Stromal cell of bone marrow (primary cell): ENCODE results near the gene FAM118A.
"Not testable (repeated sequence)": the region's sequence is repeated elsewhere in the genome, so short reads cannot be mapped to it uniquely, and the experiment has no call there.

Source experiments
- DNase-seq: peaks from one replicate; pipeline ENCODE4 v3.0.0-alpha.2; 2012; ENCODE audit warnings: low read depth

The FAM118A gene

DNA sequence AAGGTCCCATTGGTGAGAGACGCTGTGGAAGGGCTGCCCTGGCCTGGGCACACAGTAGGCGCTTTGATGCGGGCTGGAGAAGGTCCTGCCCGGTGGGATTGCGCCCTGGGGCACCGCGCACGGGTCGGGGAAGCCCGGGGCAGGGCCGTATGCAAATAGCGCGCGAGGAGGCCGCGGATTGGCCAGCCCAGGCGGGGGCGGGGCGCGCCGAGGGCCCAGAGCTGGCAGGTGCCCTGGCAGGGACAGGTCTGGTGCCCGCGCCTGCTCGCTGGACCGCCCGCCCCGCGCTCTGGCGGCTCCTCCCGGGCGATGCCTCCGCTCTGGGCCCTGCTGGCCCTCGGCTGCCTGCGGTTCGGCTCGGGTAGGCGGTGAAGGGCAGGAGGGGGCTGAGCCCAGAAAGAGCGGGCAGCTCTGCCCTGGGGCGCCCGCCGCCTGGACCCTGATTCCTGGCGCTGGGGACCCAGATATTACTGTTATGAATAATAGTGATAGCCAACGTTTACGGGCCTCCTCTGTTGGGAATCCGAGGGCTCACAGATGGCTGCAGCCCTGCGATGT lies 24.9 kb upstream of the FAM118A start, which contains the start of gene UPK3A:
UPK3A (plus strand) TSS at position 245 of the 558 bp plus-strand sequence; CDS start at position 310, 65 bp downstream.
- DNase-seq = no peak

DNA sequence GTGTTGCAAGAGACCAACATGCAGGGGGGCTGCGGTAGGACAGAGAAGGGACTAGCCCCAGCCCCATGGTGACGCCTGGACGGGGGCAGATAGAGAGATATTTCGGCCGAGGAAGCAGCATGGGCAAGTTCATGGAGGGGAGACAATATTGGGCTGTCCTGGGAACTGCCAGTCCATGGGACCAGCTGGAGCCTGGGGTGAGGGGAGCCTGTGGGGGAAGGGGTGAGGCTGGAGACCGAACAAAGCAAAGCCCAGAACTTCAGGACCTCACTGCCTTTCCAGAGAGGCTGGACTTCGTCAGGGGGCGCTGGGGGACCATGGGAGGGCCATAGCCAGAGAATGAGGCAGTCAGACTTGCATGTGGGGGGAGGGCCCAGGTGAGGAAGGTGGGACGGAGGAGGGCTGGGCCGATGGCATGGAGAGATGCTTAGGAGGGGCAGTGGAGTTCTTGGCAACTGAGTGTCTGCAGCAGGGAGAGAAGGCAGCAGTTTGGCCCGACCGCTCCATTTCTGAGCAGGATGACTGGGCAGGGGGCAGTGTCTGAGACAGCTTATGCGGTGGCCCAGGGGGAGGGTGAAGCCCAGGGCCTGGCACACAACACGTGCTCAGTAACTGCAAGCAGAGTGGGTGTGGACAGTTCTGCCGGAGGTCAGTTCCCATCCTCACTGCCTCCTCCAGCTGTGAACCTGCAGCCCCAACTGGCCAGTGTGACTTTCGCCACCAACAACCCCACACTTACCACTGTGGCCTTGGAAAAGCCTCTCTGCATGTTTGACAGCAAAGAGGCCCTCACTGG lies 24.3 kb upstream of the FAM118A start:
- no peak for DNase-seq

DNA sequence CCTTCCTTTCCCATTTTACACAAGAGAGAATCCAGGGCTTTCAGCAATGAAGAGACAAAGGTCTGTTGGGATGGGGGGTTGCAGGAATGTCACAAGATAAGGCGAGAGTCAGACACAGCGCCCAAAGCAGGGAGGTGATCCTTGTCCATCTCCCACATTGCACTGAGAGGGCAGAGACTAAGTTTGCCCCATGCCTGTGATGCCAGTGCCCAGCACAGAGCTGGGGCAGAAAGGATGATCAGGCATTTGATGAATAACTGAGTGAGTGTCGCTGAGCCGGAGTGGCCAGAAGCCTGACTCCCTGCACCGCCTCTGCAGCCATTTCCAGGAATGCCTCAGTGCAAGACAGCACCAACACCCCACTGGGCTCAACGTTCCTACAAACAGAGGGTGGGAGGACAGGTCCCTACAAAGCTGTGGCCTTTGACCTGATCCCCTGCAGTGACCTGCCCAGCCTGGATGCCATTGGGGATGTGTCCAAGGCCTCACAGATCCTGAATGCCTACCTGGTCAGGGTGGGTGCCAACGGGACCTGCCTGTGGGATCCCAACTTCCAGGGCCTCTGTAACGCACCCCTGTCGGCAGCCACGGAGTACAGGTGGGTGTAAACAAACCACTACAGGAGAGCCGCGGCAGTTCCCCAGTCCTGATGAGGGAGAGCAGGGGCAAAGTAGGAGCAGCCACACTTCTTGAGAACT lies 22.7 kb upstream of the FAM118A start:
- no peak for DNase-seq

DNA sequence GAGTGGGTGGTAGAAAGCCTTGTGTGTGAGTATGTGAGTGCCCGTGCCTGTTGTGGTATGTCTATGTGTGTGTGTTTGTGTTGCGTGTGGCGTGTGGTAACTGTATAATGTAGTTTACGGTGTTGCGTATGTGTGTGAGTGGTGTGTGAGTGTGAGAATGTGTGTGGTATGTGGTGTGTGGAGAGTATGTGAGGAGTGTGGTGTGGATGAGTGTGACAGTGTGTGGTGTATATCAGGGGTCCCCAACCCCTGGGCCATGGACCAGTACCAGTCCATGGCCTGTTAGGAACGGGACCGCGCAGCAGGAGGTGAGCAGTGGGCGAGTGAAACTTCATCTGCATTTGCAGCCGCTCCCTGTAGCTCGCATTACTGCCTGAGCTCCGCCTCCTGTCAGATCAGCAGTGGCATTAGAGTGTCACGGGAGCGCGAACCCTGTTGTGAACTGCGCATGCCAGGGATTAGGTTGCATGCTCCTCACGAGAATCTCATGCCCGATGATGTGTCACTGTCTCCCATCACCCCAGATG lies 19.3 kb upstream of the FAM118A start:
- DNase-seq = peak; percentile 73

DNA sequence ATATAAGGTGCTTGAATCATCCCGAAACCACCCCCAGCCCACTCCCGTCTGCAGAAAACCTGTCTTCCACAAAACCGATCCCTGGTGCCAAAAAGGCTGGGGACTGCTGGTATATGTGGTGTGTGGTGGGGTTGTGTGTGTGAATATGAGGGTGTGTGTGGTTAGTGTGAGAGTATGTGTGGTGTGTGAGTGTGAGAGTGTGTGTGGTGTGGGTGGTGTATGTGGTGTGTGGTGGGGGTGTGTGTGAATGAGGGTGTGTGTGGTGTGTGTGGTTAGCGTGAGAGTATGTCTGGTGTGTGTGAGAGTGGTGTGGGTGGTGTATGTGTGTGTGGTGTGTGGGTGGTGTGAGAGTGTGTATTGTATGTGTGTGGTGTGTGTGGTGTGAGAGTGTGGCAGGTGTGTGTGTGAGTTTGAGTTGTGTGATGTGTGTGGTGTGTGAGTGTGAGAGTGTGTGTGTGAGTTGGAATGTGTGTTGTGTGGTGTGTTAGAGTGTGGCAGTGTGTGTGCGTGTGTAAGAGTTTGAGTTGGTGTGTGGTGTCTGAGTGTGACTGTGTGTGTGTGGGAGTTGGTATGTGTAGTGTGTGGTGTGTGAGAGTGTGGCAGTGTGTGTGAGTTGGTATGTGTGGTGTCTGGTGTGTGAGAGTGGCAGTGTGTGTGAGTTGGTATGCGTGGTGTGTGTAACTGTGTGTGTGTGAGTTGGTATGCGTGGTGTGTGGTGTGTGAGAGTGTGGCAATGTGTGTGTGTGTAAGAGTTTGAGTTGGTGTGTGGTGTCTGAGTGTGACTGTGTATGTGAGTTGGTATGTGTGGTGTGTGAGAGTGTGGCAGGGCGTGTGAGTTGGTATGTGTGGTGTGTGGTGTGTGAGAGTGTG lies 18.4 kb upstream of the FAM118A start:
- DNase-seq = no peak

DNA sequence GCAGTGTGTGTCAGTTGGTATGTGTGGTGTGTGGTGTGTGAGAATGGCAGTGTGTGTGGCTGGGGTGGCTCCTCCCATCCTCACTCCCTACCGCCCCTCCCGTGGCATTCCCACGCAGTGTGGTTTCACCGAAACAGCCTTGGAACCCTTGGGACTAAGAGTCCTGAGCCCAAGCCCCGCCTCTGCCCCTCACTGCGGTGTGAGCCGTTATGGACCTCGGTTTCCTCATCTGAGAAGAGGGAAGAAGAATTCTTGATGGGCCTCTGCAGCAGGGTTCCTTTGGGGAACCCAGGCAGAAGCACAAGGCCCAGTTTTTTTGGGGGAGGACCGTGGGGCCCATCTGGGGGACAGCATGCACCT lies 17.8 kb upstream of the FAM118A start:
- DNase-seq = no peak

DNA sequence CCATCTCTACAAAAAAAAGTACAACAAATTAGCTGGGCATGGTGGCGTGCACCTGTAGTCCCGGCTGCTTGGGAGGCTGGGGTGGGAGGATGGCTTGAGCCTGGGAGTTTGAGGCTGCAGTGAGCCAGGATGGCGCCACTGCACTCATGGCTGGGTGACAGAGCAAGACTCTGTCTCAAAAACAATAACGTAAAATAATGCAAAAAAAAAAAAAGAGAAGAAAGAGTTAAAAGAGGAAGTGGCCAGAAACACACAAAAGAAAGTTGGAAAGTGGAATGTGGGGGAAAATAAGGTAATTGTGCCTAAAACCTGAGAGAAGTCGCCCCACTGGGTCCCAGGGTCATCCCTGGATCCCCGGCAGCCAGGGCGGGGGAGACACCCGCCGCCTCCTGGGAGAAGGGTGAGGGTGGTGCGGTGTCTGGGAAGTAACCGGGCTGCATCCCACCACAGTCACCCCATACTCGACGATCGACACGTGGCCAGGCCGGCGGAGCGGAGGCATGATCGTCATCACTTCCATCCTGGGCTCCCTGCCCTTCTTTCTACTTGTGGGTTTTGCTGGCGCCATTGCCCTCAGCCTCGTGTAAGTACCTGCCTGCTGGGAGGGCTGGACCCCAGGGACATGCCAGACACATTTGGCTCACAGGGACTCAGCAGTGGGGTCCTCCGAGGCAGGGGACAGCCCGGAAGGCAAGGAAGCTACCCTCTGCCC lies 16.8 kb upstream of the FAM118A start:
- no peak for DNase-seq

DNA sequence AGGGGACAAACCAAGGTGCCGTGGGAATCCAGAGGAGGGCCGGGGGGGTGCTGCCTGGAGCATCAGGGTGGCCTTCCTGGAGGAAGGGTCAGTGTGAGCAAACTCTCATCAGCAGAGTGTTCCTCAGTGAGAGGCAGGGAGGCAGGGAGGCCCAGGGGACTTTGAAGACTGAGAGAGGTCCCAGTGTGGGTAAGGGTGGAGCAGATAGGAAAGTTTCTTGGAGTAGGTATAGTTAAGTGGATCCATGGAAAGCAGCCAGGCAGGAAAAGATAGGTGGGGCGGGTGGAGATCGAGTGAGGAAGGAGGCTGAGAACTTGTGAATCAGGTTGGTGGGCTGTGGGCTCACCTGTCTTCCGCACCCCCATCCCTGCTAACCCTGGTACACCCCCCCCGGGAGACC lies 15.7 kb upstream of the FAM118A start:
- DNase-seq = no peak

DNA sequence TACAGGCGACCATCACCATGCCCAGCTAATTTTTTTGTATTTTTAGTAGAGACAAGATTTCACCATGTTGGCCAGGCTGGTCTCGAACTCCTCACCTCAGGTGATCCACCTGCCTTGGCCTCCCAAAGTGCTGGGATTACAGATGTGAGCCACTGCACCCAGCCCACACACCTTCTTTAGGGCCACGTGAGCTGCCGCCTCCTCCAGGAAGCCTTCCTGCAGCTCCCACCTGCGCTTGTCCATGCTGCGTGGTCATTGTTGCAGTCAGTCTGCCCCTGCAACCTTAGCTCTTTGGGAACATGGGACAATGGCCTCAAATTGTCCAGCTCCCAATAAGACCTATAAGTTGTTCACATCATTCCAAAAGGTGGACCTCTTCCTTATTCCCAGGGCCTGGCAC lies 14.7 kb upstream of the FAM118A start:
- not testable (repeated sequence) for DNase-seq

DNA sequence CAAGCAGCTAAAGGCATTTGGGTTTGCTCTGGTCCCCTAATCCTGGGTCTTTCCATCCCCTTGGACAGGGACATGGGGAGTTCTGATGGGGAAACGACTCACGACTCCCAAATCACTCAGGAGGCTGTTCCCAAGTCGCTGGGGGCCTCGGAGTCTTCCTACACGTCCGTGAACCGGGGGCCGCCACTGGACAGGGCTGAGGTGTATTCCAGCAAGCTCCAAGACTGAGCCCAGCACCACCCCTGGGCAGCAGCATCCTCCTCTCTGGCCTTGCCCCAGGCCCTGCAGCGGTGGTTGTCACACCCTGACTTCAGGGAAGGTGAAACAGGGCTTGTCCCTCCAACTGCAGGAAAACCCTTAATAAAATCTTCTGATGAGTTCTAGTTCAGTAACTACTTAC lies 14.2 kb upstream of the FAM118A start:
- no peak for DNase-seq

DNA sequence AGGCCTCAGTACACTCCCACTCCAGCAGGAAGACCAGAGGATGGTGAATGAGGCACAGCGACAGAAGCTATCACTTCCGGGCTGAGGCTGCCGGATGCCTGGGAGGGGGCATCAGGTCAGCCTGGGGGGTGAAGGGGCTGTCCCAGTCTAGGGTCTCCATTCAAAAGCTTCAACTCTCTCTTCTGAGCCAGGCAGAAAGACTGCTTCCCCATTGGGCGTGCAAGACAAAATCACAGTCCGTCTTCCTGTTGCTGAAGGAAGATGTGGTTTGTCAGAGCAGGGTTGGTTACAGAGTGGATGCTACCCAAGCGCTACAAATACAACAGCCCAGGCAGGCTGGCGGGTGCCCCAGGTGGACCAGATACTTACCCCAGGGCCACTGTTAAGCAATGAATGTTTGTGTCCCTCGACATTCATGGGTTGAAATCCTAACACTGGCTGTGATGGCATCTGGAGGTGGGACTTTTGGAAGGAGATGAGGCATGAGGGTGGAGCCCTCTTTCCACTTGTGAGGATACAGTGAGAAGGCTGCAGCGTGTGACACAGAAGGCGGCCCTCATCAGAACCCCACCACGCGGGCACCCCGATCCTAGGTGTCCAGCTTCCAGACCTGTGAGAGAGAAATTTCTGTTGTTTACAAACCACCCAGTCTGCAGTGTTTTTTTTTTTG lies 13.0 kb upstream of the FAM118A start:
- DNase-seq = no peak

DNA sequence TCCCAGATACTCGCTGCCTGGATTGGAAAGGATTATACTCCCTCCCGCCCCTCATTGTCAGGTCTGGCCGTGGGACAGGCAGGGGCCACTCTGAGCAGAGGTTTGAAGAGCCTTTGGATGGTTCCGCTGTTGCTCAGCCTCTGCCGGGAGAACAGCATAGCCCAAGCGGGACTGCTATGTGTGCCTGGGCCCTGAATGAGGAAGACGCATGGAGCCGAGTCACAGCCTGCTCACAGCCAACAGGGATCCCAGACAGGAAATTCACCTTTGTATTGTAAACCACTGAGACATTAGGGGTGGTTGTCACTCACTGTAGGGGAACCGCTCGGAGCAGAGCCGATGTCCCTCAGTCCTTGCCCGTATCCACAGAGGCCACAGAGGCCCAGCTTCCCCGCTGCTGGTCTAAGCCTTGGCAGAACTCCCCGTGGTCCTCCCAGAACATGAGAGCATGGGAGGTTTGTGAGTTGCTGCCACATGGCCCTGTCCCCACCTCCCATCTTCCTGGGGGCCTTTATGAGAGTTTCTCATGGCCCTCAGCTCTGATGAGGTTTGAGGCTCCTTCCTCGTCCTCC lies 10.7 kb upstream of the FAM118A start:
- DNase-seq = no peak

DNA sequence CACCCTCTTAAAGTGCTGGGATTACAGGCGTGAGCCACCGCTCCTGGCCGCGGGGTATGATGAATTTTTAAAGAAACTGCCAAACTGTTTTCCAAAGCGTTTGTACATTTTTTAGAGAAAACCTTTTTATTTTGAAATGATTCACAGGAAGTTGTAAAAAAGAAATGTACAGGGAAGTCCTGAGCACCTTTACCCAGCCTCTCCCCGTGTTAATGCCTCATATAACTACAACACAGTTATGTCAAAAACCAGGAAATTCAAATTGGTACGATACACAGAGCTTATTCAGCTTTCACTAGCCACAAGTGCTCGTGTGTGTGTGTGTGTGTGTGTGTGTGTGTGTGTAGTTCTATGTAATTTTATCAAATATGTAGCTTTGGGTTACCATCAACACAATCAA lies 7.0 kb upstream of the FAM118A start:
- DNase-seq = no peak

DNA sequence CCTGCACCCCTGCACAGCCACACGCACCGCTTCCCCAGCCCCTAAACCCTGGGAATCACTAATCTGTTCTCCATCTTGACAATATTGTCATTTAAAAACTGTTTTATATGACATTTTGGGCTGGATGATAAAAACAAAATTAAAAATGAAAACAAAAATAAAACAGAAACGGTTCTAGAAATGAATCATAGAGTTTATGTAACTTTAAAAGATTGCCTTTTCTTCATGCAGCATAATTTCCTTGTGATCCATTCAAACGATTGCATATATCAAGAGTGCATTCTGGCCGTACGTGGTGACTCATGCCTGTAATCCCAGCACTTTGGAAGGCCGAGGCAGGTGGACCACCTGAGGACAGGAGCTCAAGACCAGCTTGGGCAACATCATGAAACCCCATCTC lies 6.6 kb upstream of the FAM118A start:
- DNase-seq = no peak

DNA sequence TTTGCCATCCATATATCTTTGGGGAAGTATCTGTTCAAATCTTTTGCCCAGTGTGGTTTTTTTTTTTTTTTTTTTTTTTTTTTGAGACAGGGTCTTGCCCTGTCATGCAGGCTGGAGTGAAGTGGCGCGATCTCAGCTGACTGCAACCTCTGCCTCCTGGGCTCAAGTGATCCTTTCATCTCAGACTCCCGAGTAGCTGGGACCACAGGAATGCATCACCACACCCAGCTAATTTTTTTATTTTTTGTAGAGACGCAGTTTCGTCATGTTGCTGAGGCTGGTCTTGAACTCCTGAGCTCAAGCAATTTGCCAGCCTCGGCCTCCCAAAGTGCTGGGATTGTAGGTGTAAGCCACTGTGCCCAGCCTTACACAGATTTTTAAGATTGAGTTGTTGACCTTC lies 4.8 kb upstream of the FAM118A start:
- DNase-seq = no peak

DNA sequence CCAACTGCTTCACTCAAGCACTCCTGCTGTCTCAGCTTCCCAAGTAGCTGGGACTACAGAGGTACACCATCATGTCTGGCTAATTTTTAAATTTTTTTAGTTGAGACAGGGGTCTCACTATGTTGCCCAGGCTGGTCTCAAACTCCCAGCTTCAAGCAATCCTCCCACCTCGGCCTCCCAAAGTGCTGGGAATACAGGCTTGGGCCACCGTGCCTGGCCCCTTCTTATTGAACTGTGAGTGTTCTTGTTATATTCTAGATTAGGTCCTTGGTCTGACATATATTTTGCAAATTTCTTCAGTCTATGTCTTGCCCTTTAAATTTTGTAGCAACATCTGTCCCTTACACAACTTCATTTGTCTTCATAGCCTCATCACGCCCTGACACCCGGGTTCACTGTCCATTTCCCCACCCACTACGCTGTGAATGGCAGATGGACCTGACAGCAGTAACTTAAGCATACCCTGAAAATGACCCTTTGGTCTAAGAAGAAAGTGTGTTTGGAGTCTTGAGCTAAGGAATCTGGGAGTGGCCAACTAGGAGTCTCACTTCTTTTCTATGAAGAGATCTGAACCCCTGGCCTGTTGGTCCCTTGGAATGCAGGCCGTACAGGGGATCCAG lies 4.2 kb upstream of the FAM118A start:
- no peak for DNase-seq

DNA sequence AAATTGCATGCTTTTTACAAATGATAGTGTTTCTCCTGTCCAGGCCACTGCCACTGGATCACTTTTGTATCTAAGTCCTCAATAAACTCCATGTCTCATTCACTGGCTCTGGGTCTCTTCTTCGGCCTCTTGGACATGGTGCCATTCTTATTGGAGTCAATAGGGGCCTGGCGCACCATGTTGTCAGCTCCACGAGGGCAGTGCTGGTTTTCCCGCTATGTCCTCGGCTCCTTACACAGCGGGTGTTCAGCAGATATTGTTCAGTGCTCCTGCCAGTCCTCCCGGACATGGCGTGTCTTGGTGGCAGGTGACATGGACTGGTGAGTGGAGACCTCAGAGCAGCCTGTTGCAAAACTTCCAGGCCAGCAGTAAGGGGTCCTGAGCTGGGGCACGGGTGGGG lies 3.6 kb upstream of the FAM118A start:
- no peak for DNase-seq

DNA sequence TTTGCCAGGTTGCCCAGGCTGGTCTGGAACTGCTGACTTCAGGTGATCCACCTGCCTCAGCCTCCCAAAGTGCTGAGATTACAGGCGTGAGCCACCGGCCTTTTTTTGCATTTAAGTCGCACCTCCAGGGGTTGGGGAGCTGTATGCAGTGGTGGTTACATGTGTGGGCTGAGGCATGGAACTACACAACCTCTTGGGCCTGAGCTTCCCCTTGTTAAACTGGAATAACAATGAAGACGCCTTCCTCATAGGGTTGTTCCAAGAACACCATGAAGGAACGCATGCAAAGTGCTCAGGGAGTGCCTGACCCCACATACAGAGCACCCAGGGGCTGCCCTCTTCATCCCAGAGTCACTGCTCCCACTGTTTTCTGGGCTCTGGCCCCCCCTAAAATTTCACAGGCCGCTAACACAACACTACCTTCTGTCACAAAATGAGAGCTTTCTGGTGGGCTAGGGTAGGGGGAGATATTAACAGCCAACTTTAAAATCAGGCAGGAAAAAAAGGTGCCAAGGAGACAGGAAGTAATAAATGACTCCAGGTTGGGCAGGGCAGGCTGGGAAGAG lies 1.3 kb upstream of the FAM118A start:
- no peak for DNase-seq

DNA sequence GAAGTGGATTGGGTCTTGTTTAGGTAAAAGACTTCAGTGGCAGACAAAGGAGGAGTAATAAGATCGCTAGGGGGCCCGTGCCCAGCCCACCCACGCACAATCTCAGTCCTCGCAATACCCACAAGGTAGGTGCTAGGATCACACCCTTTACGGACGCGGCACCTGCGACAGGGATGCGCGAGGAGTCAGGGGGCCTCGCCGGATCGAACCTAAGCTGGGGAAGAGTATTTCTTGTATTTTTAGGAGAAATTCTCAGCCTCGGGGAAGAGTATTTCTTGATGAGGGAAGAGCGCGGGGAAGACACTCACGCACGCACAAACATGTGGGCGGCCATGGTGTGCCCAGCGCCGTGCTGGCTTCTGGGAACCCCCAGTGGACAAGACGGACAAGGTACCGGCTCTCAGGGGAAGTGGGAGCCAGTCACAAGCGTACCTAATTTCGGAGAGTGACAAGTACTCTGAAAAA lies 745 bp upstream of the FAM118A start:
- DNase-seq = no peak
